ENCODE data around the gene OTOF.

The OTOF gene

DNA sequence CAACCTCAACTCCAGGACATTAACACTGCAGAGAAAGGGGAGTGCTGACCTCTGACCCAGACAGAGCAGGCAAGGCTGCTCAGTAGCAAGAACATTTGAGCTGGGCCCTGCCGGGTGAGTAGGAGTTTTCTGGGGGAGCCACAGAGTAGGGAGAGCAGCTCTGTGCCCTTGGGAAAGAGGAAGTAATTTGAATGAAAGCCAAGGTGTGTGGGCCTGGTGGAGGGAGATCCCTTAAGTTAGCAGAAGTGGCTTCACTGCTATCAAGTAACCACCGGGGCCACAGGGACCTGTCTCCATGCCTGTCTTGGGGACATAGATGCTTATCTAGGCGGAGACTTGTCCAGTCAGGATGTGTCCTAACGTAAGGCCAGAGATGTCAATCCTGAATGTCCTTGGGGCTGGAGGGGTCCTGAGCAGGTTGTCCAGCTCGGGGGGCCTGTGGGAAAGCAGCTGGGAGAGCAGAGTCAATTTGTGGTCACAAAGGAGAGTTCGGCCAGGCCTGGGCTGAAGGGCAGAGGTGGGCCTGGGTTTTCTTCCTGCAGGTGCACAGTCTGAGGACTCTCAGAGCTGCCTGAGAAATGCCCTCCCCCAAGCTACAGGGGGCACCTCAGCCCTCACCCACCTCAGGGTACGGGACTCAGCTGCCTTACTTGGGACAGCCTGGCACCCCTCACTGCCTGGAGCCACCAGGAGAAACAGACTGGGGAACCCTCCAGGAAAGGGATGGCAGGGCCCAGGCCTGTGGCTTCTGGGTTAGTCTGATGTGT, 15.0 kb upstream of the OTOF start:
- TF ChIP-seq TAF1 (IDR thresholded peaks at IDR 0.05; ENCODE audit: borderline replicate concordance, insufficient read depth, low read length) = no peak

DNA sequence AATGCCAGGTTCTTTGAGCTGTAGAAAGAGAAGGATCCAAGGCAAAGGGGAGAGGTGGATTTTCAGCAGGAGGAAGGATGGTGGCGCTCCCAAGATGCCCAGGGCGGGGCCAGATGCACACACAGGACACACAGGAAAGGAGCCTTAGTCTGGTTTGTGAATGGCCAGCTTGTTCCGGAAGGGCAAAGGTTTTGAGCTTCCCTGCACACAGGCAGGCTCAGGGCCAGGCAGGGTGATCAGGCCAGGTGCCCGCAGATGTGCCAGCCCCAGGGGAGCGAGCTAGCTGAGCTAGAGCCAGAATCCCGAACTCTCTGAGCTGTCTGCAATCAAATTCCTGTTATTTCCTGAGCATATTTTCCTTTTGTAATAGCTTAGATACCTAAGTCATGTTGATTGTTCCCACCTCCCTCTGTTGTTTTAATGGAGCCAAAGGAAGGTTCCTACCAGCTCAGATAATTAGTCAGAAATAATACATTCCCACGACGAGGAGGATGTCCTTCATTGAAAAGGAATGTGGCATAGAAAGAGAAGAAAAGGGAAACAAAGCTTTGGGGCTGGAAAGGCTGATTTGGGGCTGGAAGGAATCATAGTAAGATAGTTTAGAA, 13.7 kb upstream of the OTOF start:
- TF ChIP-seq, protein P1, sequence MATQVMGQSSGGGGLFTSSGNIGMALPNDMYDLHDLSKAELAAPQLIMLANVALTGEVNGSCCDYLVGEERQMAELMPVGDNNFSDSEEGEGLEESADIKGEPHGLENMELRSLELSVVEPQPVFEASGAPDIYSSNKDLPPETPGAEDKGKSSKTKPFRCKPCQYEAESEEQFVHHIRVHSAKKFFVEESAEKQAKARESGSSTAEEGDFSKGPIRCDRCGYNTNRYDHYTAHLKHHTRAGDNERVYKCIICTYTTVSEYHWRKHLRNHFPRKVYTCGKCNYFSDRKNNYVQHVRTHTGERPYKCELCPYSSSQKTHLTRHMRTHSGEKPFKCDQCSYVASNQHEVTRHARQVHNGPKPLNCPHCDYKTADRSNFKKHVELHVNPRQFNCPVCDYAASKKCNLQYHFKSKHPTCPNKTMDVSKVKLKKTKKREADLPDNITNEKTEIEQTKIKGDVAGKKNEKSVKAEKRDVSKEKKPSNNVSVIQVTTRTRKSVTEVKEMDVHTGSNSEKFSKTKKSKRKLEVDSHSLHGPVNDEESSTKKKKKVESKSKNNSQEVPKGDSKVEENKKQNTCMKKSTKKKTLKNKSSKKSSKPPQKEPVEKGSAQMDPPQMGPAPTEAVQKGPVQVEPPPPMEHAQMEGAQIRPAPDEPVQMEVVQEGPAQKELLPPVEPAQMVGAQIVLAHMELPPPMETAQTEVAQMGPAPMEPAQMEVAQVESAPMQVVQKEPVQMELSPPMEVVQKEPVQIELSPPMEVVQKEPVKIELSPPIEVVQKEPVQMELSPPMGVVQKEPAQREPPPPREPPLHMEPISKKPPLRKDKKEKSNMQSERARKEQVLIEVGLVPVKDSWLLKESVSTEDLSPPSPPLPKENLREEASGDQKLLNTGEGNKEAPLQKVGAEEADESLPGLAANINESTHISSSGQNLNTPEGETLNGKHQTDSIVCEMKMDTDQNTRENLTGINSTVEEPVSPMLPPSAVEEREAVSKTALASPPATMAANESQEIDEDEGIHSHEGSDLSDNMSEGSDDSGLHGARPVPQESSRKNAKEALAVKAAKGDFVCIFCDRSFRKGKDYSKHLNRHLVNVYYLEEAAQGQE (IDR thresholded peaks at IDR 0.05; ENCODE audit: insufficient read depth in 1 of 2, low read depth in 2 of 2, low read length in 2 of 2) = no peak
- TF ChIP-seq TAF1 (IDR thresholded peaks at IDR 0.05; ENCODE audit: borderline replicate concordance, insufficient read depth, low read length) (no peak), SIN3A (IDR thresholded peaks at IDR 0.05; ENCODE audit: borderline replicate concordance, insufficient read depth, low read length) (no peak)

DNA sequence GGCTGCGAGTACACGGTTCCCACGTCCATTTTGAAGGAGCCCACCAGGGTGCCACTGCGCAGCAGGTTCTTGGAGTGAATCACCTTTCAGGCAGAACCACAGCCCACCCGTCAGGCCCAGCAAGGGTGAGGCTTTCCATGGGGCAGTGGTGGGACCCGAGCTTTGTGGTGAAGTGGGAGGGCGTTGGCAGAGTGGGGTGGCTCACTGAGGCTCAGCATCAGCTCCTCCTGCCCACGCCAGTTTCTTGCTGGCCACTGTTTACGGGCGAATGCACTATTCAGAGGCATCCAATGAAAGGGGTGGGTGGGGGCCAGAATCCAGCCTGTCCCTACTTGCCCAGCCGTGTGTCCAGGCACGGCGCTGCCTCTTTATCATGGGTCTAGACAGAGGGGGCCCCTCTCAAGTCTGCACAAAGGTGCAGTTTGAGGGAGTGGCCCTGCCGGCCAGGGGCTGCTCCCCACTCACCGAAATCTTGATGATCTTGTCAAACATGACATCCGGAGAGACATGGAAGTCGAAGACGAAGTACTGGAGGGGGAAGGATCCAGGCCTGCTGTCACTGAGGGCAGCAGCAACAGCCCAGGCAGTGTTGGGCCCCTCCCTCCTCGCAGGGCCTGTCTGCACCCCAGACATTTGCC, 11.4 kb upstream of the OTOF start:
- TF ChIP-seq POLR2AphosphoS5 (IDR thresholded peaks at IDR 0.05; ENCODE audit: low read depth, low read length) = no peak
- TF ChIP-seq FOXP2 (optimal IDR thresholded peaks at IDR 0.05; ENCODE audit: borderline replicate concordance, extremely low read depth, extremely low read length, insufficient read depth) = no peak
- no peak for TF ChIP-seq TAF1 (IDR thresholded peaks at IDR 0.05; ENCODE audit: borderline replicate concordance, insufficient read depth, low read length)
- TF ChIP-seq SIN3A (IDR thresholded peaks at IDR 0.05; ENCODE audit: borderline replicate concordance, insufficient read depth, low read length) = no peak
- TF ChIP-seq, protein P1 (IDR thresholded peaks at IDR 0.05; ENCODE audit: insufficient read depth in 1 of 2, low read depth in 2 of 2, low read length in 2 of 2) = no peak

DNA sequence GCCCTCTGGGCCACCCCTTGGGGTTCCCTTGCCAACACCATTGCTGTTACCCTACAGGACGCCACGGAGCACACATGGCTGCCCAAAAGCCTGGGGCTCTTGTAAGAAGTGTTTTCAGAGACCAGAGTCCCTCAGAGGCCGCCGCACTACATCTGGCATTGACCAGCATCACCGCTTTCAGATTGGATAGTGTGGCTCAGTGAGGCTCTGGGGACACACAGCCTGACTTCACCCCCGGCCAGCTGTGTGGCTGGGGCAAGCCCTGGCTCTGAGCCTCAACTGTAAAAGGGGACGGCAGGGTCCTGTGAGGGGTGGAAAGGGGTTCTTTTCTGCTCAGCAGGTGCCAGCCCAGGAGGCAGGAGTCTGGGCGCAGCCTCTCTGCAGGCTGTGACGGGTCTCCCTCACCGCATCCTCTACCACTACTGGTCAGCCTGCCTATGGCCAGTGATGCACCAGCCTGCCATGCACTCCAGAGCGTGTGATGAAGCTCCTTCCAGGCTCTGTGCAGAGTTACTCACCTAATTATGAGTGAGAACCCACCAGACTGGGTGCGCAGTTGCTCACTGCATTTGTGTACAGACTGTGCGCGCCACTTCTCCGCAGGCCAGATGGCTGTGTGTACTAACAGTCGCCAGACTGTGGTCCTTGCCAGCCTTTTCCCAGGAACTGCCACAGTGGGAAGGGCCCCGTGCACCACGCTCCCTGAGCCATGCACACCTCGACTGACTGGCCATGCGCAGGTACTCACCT, 10.7 kb upstream of the OTOF start:
- TF ChIP-seq SIN3A (IDR thresholded peaks at IDR 0.05; ENCODE audit: borderline replicate concordance, insufficient read depth, low read length) (no peak), POLR2AphosphoS5 (IDR thresholded peaks at IDR 0.05; ENCODE audit: low read depth, low read length) (no peak), TAF1 (IDR thresholded peaks at IDR 0.05; ENCODE audit: borderline replicate concordance, insufficient read depth, low read length) (no peak), FOXP2 (optimal IDR thresholded peaks at IDR 0.05; ENCODE audit: borderline replicate concordance, extremely low read depth, extremely low read length, insufficient read depth) (no peak)
- TF ChIP-seq, protein P1 (IDR thresholded peaks at IDR 0.05; ENCODE audit: insufficient read depth in 1 of 2, low read depth in 2 of 2, low read length in 2 of 2) = no peak

DNA sequence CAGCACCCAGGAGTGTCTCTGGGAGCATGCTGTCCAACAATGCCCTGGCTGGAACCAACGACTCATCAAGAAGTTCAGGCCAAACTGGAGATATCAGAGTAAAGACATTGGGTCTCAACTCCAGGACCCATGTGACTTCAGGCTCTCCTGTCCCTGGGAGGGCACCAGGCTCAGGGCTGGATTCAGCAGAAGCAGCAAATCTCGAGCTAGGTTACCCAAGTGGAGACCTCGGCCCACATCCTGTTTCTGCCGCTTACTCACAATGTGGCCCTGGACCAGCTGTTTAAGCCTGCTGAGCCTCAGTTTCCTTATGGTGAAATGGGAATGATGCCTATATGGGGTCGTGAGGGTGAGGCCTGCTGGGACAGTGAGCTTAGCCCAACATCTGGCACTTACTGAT, 9.3 kb upstream of the OTOF start:
- TF ChIP-seq FOXP2 (optimal IDR thresholded peaks at IDR 0.05; ENCODE audit: borderline replicate concordance, extremely low read depth, extremely low read length, insufficient read depth) (no peak), SIN3A (IDR thresholded peaks at IDR 0.05; ENCODE audit: borderline replicate concordance, insufficient read depth, low read length) (no peak)

Measured in PFSK-1 (cell line).